Measurements from ENCODE around the gene SPRR3.
"Not testable (repeated sequence)": the region's sequence is repeated elsewhere in the genome, so short reads cannot be mapped to it uniquely, and the experiment has no call there.

Gene SPRR3

DNA sequence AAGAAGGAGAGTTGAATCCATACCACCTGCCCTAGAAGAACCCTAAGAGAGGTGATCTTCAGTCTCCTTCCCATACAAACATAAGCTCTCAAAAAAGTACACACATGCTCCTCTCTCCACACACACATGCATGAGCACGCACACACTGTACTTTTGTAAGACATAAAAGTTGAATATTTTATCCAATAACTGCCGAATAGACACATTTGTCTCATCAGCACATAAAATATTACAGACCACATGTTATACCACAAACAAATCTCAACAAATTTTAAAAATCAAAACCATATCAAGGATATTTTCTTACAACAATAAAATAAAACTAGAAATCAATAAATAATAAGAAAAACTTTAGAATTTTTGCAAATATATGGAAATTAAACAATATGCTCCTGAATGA is 15.0 kb upstream of the SPRR3 start:
- no peak for DNase-seq

DNA sequence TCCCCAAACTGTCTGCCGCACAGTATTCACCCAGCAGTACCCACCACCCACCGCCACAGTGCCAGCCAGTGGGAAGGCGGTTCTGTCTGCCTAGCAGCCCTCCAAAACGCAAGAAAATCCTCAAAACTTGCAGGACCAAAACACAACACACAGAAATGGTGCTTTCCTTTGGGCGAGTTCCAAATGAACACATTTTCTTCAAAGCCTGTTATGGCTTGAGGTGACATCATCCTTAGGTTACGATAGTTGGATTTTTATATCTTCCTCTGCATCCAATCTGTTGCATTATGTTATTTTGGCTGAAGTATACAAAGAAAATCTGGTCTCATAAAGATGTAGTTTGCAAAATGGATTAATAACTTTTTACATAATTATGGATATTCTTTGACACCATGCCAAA is 8.4 kb upstream of the SPRR3 start:
- no peak for DNase-seq

DNA sequence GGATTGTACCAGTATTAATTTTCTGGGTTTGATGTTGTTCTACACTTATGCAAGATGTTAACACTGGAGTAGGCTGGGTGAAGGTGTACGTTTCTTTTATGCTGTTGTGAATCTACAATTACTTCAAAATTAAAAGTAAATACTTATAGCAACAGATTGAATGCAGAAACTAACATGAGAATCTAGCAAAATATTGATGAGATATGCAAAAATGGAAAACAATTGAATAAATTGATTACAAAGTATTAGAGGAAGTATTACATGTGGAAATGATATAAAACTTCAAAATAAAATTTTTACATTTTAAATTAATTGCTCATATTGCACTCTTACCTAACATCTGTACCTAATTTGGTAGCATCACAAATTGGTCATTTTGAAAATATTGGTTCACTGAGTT is 5.7 kb upstream of the SPRR3 start:
- DNase-seq = no peak

DNA sequence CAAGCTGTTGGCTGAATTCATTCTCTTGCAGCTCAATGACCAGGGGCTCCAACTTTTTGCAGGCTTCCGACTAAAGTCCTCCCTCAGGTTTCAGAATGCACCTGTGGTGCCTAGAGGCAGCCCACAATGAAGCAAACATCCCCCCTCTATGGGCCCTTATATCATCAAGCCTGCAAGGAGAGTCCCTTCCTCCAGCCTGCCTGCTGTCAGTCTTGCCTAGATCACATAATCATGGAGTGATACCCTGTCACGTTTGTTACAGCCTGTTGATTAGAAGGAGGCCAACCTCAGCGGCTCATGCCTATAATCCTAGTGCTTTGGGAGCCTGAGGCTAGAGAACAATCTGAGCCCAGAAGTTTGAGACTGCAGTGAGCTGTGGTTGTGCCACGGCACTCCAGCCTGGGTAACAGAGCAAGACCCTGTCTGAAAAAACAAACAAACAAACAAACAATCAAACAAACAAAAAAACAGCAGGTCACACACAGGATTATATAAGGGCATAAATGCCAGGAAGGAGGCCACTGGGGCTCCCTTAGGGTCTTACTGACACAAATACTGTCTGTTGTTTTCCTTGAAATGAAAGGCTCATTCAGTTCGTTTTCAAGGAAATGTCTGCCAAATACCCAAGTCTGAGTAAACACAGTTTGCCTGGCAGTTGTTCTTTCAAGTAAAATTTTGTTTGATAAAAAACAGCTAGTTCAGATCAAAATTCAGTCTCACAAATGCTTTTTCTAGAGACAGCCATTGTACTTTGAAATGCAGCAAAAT is 4.7 kb upstream of the SPRR3 start:
- DNase-seq = no peak

DNA sequence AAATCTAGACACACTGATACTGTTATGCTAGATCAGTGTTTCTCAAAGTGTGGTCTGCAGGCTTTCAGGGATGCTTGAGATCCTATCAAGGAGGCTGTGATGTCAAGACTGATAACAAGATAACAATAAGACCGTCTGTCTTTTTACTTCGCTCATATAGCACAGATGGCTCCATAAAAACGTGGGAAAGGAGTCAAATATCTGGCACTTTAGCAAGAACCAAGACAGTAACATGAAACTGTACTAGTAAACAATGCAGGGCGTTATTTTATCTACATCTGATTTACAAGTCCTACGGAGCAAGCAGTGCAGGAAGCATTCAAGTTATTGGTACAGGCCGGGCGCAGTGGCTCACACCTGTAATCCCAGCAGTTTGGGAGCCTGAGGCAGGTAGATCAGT is 3.6 kb upstream of the SPRR3 start:
- DNase-seq = no peak

DNA sequence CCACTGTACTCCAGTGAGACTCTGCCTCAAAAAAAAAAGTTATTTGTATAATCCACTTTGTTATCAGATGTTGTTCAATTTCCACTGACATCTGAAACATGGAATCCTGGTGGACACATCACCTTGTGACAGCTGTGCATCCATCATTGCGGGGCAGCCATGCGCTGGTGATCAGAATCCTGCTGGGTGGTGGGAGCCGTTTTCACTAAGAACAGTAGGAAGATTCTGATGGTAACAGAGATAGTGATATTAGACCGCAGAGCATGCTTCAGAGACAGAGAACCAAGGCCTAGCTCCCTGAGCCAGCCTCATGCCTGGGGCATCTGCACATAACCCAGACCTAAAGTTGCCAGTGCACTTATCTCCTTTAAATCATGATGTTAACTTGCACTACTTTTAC is 3.1 kb upstream of the SPRR3 start:
- DNase-seq = no peak

DNA sequence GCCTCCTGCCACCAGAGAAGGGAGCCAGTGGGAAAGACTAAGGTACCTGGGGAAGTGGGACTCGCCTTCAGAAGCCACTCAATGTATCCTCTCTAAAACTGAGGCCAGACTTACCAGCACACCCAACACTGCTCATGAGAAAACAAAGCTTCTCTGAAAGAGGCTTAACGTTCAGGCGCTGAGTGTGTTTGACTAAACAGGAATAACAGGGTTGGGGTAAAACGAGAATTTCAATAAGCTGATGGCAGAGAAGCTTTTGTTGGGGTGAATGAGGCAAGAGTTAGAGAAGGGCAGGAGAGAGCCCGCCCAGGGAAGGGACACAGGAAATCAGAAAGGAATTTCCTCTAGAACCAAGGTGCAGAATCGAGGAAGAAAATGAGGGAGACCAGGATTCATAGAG is 1.7 kb upstream of the SPRR3 start:
- DNase-seq = no peak

DNA sequence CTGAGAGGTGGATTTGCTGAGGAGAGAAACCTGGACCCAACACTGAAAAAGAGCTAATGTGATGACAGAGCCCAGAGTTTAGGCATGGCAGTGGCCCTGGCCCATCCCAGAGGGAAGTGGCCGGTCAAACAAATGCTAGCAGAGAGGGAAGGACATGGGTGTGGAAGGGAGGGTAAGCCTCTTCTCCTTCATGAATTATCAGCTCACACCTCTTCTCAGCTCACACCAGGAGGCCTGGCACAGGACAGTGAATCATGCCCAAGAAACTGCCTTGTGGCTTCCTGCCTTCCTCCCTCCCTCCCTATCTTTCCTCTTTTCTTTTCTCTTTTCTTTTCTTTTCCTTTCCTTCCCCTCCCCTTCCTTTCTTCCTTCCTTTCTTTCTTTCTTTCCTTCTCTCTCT is 1.3 kb upstream of the SPRR3 start:
- DNase-seq = no peak

DNA sequence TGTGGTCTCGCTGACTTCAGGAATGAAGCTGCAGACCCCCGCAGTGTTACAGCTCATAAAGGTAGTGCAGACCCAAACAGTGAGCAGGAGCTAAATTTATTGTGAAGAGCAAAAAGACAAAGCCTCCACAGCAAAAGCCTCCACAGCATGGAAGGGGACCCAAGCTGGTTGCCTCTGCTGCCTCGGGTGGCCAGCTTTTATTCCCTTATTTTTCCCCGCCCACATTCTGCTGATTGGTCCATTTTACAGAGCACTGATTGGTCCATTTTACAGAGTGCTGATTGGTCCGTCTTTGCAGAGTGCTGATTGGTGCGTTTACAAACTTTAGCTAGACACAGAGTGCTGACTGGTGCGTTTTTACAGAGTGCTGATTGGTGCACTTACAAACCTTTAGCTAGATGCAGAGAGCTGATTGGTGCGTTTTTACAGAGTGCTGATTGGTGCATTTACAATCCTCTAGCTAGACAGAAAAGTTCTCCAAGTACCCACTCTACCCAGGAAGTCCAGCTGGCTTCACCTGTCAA is 9.7 kb downstream of the SPRR3 start:
- DNase-seq = not testable (repeated sequence)

DNA sequence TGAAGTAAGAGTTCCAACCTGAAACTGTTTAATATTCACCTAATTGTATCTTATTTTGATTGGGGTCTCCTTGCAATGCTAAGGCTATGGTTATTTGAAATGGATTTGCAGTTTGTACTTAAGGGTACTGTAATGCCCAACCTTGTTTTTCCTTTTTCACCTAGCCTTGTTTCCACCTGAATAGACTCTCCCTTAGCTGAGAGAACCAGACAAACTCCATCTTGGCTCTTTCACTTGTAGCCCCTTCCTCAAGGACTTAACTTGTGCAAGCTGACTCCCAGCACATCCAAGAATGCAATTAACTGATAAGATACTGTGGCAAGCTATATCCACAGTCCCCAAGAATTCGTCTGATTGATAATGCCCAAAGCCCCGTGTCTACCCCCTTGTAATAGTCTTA is 20.3 kb downstream of the SPRR3 start:
- DNase-seq = not testable (repeated sequence)

DNA sequence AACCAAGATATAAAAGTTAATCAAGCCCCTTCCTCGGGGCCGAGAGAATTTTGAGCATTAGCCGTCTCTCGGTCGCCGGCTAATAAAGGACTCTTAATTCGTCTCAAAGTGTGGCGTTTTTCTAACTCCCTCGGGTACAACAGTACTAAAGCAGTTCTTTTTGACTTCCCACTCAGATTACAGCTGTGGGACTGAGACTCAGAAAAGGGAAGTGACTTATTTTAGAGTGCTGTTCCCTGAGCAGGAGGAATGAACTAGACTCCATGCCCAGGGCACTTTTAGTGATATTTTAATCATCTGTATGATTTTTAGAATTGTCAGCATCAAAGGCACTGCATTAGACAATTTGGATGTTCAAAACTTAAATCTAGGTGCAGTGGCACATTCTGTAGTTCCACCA is 20.8 kb downstream of the SPRR3 start:
- DNase-seq = not testable (repeated sequence)

DNA sequence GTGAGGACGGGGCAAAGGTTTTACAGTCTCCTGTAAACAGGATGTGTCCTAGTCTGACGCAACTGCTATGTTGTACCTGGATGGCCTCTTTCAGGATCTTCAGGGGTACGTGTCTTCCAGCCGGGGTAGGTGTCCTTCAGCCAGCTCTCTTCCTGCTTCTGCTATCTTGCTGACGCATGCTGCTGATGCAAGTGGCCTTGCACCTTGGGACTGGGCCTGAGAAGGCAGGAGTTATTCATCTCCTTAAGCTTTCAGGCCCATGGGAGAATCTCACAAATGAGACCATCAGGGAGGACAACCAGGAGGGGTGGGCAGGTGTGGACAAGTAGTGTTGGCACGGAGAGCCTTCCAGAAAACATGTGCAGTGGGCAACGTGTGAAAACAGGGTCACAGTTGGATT is 21.6 kb downstream of the SPRR3 start:
- no peak for DNase-seq

DNA sequence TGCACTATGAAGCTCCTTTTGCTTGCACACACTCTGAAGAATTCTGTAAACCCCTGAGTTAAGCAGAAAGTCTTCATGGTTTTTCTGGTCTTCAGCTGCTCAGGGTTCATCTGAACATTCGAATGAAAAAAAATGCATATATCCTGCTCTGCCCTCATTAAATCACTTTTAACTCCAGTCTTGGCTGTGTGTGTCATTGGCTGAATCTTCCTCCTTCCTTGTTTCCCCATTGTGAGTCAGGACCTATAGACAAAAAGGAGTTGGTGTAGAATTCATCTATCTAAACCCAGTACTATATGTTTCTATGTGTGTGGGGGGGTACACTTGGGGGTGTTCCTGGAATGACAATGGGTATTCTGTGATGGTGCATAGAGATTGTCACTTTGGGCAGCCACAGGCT is 22.9 kb downstream of the SPRR3 start:
- no peak for DNase-seq

DNA sequence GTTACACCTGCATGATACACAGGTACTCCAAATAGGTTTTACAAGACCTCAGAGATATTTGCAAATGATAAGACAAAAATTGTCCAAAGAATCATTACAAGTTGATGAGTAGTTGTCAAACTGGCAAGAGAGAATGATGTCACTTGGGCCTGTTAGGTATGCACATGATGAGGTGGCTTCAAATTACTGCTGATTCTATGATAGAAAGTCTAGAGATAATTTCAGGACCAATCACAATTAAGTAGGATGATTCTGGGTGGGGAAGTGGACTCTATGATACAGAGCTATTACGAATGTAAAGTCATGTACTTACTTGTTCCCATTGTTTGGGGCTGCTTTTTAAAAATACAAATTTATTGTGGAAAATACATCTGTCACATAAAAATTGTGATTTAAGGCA is 24.2 kb downstream of the SPRR3 start:
- no peak for DNase-seq

DNA sequence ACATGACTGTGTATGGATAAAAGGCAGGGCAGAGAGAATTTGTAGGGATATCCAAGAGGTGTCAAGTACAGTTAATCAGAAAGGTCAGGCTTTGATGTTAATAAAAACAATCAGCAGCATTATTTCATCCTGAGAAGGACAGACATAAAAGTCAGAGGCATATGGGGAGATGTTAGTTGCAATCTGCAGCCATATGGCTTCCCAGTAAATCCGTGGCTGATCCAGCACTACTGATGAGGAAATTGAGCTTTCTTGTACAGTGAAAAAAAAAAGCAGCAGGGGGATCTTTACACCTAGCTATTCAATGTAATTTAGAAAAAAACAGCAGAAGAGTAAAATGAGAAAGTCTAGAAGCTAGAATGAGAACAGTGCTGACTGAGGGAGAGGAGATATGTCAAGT is 27.2 kb downstream of the SPRR3 start:
- DNase-seq = no peak

DNA sequence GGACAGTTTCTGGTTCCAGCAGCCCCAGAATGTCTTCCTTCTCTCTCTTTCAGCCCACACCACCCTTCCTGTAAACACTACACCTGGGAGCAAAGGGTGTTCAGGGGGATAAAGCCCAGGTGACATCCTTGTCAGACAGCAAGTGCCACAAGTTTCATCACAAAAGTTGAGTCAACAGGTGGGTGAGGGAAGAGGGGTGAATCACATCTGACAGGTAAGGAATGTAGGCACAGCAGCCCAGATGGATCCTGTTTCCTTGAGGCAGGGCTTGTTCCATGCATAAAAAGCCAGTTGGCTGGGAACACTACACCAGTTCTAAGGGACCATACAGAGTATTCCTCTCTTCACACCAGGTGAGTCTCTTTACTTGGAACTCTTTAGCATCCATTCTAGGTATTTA is 29.3 kb downstream of the SPRR3 start, which contains the start of gene SPRR1B:
Gene SPRR1B, plus strand, starts transcription at position 309 of the 400 bp plus-strand sequence. CDS start 1,143 bp downstream, outside the sequence.
- no peak for DNase-seq

DNA sequence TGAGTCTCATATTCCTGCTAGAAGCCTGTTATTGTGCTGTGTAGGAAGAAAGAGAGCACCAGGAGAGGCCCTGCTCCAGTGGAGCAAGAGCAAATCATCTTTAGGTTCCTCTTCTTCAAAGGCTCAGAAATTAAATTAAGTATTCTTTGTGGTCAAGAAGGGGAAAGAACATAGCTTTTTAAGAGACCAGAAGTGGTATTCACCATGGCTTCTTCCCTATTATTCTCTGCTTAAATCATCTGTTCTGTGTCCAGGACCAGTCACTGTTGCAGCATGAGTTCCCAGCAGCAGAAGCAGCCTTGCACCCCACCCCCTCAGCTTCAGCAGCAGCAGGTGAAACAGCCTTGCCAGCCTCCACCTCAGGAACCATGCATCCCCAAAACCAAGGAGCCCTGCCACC is 30.5 kb downstream of the SPRR3 start:
- DNase-seq = no peak

DNA sequence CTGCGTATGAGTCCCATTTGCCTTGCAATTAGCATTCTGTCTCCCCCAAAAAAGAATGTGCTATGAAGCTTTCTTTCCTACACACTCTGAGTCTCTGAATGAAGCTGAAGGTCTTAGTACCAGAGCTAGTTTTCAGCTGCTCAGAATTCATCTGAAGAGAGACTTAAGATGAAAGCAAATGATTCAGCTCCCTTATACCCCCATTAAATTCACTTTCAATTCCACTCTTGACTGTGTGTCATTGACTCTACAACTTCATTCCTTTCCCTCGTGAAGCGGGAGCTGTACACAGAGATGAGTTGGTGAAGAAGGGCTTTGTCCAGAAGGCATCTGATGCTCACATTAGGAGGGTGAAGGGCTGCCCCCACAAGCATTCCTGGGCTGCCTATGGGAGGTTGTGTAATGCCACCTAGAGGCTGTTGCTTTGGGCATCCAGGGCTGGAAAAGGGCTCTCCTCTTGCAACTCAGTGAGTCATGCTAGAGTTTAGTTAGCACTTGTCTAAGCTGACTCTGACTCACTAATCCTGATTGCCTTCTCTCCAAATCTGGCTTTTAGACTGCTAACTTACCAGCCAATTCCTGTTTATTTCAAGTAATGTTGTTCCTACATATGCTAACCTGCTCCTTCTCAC is 31.2 kb downstream of the SPRR3 start:
- no peak for DNase-seq

DNA sequence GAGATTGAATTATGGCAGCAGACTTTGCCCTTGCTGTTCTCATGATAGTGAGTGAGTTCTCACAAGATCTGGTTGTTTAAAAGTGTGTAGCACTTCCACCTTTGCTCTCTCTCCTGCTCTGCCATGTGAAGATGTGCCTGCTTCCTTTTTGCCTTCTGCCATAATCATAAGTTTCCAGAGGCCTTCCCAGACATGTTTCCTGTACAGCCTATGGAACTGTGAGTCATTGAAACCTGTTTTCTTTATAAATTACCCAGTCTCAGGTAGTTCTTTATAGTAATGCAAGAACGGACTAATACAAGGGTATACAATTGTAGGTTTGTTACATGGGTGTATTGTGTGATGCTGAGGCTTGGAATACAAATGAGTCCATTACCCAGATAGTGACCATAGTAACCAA is 33.7 kb downstream of the SPRR3 start:
- DNase-seq = no peak

DNA sequence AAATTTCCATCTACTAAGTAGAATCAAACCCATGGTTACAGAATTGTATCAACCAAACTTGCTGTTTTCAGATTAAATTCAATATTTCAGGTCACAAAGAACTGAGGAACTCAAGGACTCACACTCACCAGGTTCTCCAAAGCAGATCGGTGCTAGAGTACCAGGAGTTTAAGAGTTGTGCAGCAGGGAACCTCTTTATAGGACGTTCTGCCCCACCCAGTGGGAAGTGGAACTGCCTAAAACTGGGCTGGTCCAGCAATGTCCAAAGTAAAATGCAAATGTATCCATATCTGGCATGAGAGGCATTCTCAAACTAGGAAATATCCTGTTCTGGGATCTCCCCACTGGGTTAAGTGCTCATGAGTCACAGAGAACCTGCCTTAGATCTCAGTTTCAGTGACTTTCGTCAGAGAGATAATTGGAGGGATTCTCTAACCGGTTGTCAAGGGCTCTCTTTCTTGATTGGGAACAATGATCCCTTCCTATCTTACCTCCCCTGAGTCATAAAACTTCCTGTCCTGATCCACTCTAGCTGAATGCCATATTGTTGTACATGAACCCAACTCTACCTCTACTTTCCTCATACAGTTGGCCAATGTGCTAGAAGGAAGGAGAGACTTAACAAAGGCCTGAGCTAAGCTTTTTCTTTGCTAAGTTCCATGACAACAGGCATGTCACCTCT is 39.5 kb downstream of the SPRR3 start, which contains the start of gene SPRR2D:
Gene SPRR2D, minus strand, starts transcription at position 171 of the 682 bp plus-strand sequence. CDS start 774 bp downstream, outside the sequence.
- no peak for DNase-seq

DNA sequence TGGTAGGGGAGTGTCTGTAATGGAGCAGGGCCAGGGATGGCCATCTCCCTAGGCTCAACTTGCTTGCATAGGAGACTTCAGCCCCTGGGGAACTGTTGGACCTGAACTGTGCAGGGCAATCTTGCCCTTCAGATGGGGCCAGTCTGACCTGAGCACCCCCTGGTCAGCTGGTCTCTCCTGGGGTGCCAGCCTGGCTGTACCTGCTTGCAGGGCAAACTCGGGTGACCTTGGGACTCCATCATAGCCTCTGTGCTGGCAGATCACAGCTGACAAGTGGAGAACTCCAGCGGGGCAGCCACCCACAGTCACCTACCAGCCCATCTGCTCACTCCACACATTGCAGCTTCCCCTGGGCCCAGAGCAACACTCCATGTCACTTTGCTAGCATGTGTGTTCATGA is 47.7 kb downstream of the SPRR3 start:
- DNase-seq = no peak
